ENCODE data around the gene CYP24A1. TPM values are rescaled to one million over a fixed set of nuclear protein-coding genes. Genes with fewer than 3 reads are reported as not detected.

The CYP24A1 gene
- total RNA-seq, 1 donor from 2014 or later: 5.9 TPM

- intact Hi-C loops (cut with DNase I): loop anchor here (10.0 kb wide), 1 partner anchor 85 kb away; no protein-coding TSS in a partner anchor
- H3K36me3 ChIP-seq: no peaks in the 10 kb centered on the region
- H3K4me3 ChIP-seq: no peak overlapping the region
- no peak overlapping the region for H3K27ac ChIP-seq
- DNase-seq (ENCODE audit: extremely low spot score in 2 of 2): no peak
- peaks cover 9% of the 10 kb centered on the region for H3K4me1 ChIP-seq
- TF ChIP-seq POLR2A (IDR thresholded peaks at IDR 0.05) (no peak), CTCF (IDR thresholded peaks at IDR 0.05) (no peak), POLR2AphosphoS5 (IDR thresholded peaks at IDR 0.05; ENCODE audit: insufficient read depth in 1 of 2, low read depth in 1 of 2) (no peak)
- H3K9me3 ChIP-seq: no peaks in the 10 kb centered on the region
- H3K27me3 ChIP-seq: no peaks in the 10 kb centered on the region
Observed at GRCh38 chr20:54189630-54190029, 15.8 kb upstream of the CYP24A1 start.

- H3K27me3 ChIP-seq: no peaks in the 10 kb centered on the region
- peaks cover 9% of the 10 kb centered on the region for H3K4me1 ChIP-seq
- no peak overlapping the region for H3K27ac ChIP-seq
- no peaks in the 10 kb centered on the region for H3K9me3 ChIP-seq
- no peak overlapping the region for H3K4me3 ChIP-seq
- intact Hi-C loops (cut with DNase I): no loop called here
- no peaks in the 10 kb centered on the region for H3K36me3 ChIP-seq
- no peak for DNase-seq (ENCODE audit: extremely low spot score in 2 of 2)
- TF ChIP-seq POLR2A (IDR thresholded peaks at IDR 0.05) (no peak), POLR2AphosphoS5 (IDR thresholded peaks at IDR 0.05; ENCODE audit: insufficient read depth in 1 of 2, low read depth in 1 of 2) (no peak), CTCF (IDR thresholded peaks at IDR 0.05) (no peak)
Observed at GRCh38 chr20:54188132-54188849, 14.5 kb upstream of the CYP24A1 start.

DNA sequence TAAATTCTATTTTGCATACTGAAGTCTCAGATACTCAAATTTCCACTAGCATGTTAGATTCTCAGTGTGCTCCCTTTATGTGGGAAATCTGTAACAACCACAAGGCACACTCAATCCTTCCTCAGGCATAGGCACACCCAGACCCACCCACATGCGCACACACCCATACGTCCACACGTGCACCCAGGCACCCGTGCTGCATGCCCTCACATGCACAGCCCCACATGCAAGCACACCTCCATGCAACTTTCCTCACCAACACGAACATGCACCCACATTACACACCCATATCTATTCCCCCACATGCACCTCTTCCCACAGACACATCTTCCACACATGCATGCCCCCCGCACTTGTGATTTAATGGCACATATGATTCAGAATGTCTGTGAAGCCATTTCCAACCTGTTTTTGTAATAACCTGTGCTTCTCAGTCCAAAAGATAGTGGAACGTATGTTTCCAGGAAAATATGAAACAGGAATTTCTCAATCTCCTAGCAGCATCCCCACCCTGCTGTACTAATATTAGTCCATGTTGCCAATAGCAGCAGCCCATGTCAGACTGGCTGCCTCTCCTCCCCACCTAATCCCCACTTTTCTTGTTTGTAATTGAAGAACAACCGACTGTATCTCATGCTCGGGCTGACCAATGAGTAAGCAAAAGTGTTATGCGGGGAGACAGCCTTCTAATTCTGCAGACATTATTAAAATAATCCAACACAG is 11.3 kb upstream of the CYP24A1 start:
- no peaks in the 10 kb centered on the region for H3K36me3 ChIP-seq
- H3K4me1 ChIP-seq: peaks cover 4% of the 10 kb centered on the region
- intact Hi-C loops (cut with DNase I): no loop called here
- H3K27ac ChIP-seq: no peak overlapping the region
- H3K4me3 ChIP-seq: no peak overlapping the region
- DNase-seq (ENCODE audit: extremely low spot score in 2 of 2): no peak
- TF ChIP-seq CTCF (IDR thresholded peaks at IDR 0.05): no peak
- TF ChIP-seq POLR2A (IDR thresholded peaks at IDR 0.05): no peak
- no peak for TF ChIP-seq POLR2AphosphoS5 (IDR thresholded peaks at IDR 0.05; ENCODE audit: insufficient read depth in 1 of 2, low read depth in 1 of 2)
- no peaks in the 10 kb centered on the region for H3K9me3 ChIP-seq
- no peaks in the 10 kb centered on the region for H3K27me3 ChIP-seq

- TF ChIP-seq POLR2A (IDR thresholded peaks at IDR 0.05): no peak
- no peak for TF ChIP-seq POLR2AphosphoS5 (IDR thresholded peaks at IDR 0.05; ENCODE audit: insufficient read depth in 1 of 2, low read depth in 1 of 2)
- no peak for TF ChIP-seq CTCF (IDR thresholded peaks at IDR 0.05)
- Histone ChIP-seq H3K9me3 (no peaks in the 10 kb centered on the region), H3K4me3 (no peak overlapping the region), H3K4me1 (no peaks in the 10 kb centered on the region), H3K27ac (no peak overlapping the region), H3K27me3 (no peaks in the 10 kb centered on the region), H3K36me3 (no peaks in the 10 kb centered on the region)
- DNase-seq (ENCODE audit: extremely low spot score in 2 of 2): no peak
- intact Hi-C loops (cut with DNase I): no loop called here
Observed at GRCh38 chr20:54184071-54184470, 10.3 kb upstream of the CYP24A1 start.

DNA sequence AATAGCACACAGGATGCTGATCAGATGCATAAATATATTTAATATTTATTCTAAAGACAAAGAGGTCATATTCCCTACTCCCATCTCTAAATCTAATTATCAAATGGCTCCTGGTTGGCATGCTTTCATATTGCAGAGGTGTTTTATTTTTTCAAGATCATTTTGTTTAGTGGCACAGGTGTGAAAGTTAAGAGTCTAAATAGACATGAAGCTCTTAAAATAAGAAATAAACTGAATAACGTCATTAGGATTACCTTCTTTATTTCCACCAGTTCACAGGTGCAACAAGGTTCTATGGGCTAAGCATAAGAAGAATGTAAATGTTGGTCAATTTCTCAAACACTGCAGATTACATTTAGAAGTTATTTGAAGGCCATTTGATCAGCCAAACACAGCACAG is 7.1 kb upstream of the CYP24A1 start:
- TF ChIP-seq CTCF (IDR thresholded peaks at IDR 0.05) (no peak), POLR2AphosphoS5 (IDR thresholded peaks at IDR 0.05; ENCODE audit: insufficient read depth in 1 of 2, low read depth in 1 of 2) (no peak), POLR2A (IDR thresholded peaks at IDR 0.05) (no peak)
- no peaks in the 10 kb centered on the region for H3K9me3 ChIP-seq
- H3K4me3 ChIP-seq: no peak overlapping the region
- no peak for DNase-seq (ENCODE audit: extremely low spot score in 2 of 2)
- intact Hi-C loops (cut with DNase I): no loop called here
- H3K27me3 ChIP-seq: no peaks in the 10 kb centered on the region
- H3K36me3 ChIP-seq: no peaks in the 10 kb centered on the region
- no peaks in the 10 kb centered on the region for H3K4me1 ChIP-seq
- no peak overlapping the region for H3K27ac ChIP-seq
